H54 (cell line): ENCODE measurements around the gene CFAP206.
A peak's percentile ranks its signal among the peaks of the same experiment; 100 is the strongest.
"Not testable (repeated sequence)": the region's sequence is repeated elsewhere in the genome, so short reads cannot be mapped to it uniquely, and the experiment has no call there.

Experiments
- DNase-seq: peaks from one replicate; pipeline ENCODE4 v3.0.0; 2011; ENCODE audit warnings: low spot score, mixed read lengths; ENCODE audit not compliant: insufficient read length
- FAIRE-seq: peaks from 3 replicates; lab custom pipeline; 2011; peaks lifted over from hg19 to GRCh38; lab: Jason Lieb, UNC
- POLR2A ChIP-seq: IDR thresholded peaks from 2 replicates; pipeline ENCODE4 v1.6.1; 2011; ENCODE audit warnings: low read depth, mild to moderate bottlenecking, low read length

CFAP206 gene

DNA sequence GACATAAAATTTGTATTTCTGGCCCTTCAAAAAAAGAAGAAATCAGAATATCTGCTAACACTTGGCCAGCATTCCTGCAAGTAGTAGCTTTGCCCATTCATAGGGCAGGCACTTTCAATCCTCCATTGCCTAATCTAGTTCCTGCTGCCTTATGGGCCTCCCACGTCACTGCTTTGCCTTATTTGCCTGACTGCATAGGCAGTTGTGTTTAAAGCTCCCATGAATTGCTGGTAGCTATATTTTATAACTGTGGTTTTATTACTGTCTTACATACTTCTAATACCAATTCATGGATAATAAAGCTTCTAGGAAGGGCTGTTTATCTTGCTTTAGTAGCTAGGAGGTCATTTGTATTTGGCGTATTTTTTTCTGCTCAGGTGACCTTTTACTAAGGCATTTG lies 57.3 kb downstream of the CFAP206 start:
- no peak for FAIRE-seq
- DNase-seq: no peak
- TF ChIP-seq POLR2A: no peak

DNA sequence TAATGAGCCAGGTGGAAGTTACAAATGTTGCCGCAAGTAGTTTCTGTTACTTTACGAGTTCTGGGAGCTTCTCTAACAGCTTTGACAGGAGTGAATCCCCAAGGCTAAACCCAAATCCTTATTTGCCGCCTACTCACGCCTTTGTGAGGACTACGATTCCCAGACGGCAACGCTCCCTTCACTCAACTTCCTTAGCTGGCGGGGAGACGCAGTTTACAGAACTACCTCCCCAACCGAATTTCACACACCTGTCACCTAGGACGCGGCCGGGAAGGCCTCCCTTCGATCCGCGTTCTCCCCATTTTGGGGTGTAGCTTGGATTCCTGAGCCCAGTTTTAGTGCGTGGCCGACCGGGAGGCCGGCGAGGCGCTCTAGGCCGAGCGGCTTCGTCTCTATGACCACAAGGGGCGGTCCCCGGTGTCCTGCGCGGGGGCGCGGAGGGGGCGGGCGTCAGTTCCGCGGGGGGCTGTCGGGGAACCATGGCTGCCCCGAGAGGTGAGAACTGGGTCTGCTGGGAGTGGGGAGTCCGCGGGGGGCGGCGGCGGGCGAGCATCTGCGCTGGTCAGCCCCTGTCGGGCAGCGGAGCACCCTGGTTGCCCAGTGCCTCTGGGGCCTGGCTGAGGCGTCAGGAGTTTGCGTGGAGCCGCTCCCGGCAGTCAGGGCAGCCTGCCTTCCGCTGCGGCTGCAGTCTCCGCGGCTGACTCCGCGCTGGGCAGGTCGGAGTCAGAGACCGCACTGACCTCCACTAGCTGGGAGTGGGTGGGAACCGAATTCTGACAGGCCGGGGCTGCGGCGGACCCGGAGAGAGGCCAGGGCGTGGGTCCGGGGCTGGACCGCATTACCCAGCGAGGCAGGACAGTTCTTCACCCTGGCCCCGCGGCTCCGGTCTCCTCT lies 65.0 kb downstream of the CFAP206 start, which contains the start of gene SLC35A1:
SLC35A1 (plus strand) TSS at position 450 of the 894 bp plus-strand sequence; CDS start at position 480, 30 bp downstream.
- DNase-seq (peak; percentile 66), FAIRE-seq (peak; percentile 95)
- TF ChIP-seq POLR2A: peak; percentile 78

DNA sequence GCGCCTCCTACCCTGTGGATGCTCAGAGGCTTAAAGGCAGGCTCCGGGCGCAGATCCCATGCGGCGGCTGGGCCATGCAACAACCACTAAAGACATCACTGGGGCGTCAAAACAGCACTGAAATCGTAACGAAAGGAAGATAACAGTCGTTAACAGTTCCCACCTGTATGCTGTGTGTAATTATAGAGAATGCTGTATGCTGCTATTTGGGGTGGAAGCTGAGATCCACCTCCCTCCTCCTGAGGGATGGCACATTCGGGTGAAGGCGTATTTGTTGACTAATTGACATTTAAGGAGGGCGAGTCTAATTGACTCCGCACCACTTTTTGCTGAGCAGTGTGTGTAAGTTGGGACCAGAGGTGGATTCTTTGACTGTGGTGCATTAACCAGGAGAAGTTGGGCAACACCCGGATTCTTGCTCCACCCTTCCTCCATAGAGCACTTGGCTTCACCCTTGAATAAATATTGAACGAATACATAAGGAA lies 65.7 kb downstream of the CFAP206 start:
- TF ChIP-seq POLR2A: no peak
- peak; percentile 5 for DNase-seq
- no peak for FAIRE-seq

DNA sequence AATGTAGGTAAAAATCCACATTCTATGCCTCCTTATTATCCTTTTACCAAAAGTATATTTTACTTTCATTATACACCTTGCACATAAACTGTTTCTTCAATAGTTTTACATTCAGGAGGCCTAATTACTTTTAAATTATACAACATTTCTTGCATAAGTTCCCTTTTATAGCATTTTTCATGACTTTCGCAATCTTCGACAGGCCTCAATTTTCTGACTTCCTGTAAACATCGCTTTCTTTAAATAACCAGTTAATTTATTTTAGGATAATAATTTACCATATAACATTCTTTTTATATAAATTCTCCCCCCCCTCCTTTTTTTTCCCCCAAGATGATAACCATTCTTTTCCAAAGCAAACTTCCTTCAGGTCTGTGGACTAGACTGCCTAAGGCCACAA lies 74.2 kb downstream of the CFAP206 start:
- no peak for DNase-seq
- FAIRE-seq: no peak

GRCh38 chr6:87482366-87482765 lies 74.6 kb downstream of the CFAP206 start:
- TF ChIP-seq POLR2A: no peak
- no peak for FAIRE-seq
- no peak for DNase-seq

More for the DNA sequence above, 74.2 kb downstream of the CFAP206 start:
- no peak for TF ChIP-seq POLR2A

DNA sequence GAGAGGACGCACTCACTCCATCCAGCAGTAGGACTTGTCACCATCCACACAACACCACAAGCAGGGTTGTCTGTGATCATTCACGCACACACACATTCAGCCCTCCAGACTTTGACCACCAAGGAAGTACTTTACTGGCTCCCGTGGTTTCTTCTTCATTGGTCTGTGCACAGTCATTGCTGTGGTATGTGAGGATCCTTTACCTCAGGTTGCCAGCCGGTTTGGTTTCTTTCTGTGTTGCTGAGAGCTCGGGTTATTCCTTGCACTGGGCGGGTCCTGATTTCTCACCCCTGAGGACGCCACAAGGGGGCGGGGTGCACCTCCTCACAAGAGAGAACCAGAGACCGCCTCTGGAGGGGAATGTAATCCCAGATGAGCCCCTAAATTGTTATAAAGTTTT lies 76.2 kb downstream of the CFAP206 start:
- FAIRE-seq (no peak), DNase-seq (no peak)
- TF ChIP-seq POLR2A: no peak

GRCh38 chr6:87484491-87484890 lies 76.7 kb downstream of the CFAP206 start:
- FAIRE-seq: no peak
- DNase-seq: no peak
- TF ChIP-seq POLR2A: no peak

DNA sequence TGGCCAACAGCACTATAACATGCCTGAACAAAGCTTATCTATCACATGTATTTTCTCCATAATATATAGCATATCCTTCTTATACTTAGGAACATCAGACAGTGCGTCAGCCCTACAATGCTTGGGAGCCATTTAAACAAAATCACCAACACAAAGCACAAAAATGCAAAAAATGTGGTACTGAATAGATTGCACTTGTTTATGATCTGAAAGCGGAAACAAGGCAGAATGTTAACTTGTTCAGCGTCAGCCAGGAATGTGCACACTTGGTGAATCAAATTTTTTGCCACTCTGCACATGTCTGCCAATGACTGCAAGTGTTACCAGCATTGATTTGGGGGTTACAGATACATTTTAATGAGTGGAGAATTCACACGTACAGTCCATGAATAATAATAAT lies 79.8 kb downstream of the CFAP206 start:
- DNase-seq (no peak), FAIRE-seq (no peak)
- no peak for TF ChIP-seq POLR2A

- FAIRE-seq, DNase-seq: not testable (repeated sequence)
These were observed 81.6 kb downstream of the CFAP206 start for GRCh38 chr6:87489326-87489725.

GRCh38 chr6:87494761-87495422 lies 87.1 kb downstream of the CFAP206 start:
- FAIRE-seq (no peak), DNase-seq (no peak)
- TF ChIP-seq POLR2A: no peak

DNA sequence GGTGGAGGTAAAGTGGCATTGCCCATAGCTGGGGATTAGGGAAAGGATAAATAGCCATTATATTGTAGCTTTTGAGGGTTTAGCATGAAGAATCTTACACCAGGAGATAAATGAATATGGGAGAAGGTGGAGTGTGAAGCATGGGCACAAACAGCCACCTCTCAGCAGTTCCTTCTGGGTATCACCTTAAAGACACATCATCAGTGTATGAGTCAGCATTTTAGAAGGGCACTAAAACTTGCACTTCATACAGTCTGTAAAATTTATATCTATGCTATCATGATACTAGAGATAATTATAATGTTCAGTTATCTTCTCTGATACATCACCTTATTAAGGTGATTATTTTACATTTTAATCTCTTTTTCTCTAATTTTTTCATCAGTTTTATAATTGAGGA lies 90.3 kb downstream of the CFAP206 start:
- FAIRE-seq (no peak), DNase-seq (peak; percentile 9)

GRCh38 chr6:87501809-87502572 lies 94.2 kb downstream of the CFAP206 start:
- DNase-seq (no peak), FAIRE-seq (no peak)
- no peak for TF ChIP-seq POLR2A

More for the DNA sequence above, 90.3 kb downstream of the CFAP206 start:
- TF ChIP-seq POLR2A: no peak

DNA sequence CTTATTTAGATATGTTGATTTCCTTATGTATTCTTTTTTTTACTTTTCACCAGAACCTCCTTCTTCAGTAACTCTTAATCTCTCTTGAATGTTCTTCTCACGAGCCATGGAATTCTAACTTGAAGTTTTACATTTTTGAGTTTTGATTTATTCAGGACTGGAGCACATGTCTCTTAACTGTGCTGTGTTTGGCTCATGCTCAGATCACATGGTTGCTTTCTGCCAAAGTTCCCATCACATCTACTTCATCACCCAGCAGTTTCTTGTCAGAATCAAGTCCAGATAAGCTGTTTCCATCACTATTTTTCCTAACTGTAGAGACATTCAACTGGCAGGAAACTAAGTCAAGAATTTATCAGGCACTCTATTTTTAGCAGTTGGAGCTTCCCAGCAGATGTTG lies 96.7 kb downstream of the CFAP206 start:
- DNase-seq (no peak), FAIRE-seq (no peak)
- TF ChIP-seq POLR2A: no peak
